AG04450 (cell line): ENCODE measurements around the gene BMP2. TPM values are rescaled to one million over a fixed set of nuclear protein-coding genes. Genes with fewer than 3 reads are reported as not detected.

Experiments used
- CTCF ChIA-PET: fragments of 300-600, 350-600 bp; formaldehyde crosslinking; extraction: SDS; loops from one replicate; lab custom pipeline; 2022; ENCODE audit warnings: antibody characterized with exemption, inconsistent platforms; lab: Charles Lee
- POLR2A ChIA-PET: fragments of 350-600 bp; formaldehyde crosslinking; extraction: SDS; loops from one replicate; lab custom pipeline; 2021; ENCODE audit warnings: antibody characterized with exemption, inconsistent platforms; lab: Yijun Ruan, JAX
- DNase-seq: peaks from one replicate; pipeline ENCODE4 v3.0.0-alpha.2; 2011; ENCODE audit warnings: low read depth, low spot score
- H3K27ac ChIP-seq: one replicate; pipeline ENCODE4 v1.5.1; 2012; ENCODE audit warnings: low read depth, low read length, control low read depth
- H3K27me3 ChIP-seq: one replicate; pipeline ENCODE4 v1.6.0; 2012; ENCODE audit warnings: low read length; ENCODE audit not compliant: control insufficient read depth, insufficient read depth
- H3K4me3 ChIP-seq: 2 replicates; pipeline ENCODE4 v1.5.1; 2011; ENCODE audit warnings: mild to moderate bottlenecking, low read depth, low read length, control low read depth
- H3K9me3 ChIP-seq: 2 replicates; pipeline ENCODE4 v1.5.1; 2012; ENCODE audit warnings: low read length; ENCODE audit not compliant: control insufficient read depth, insufficient read depth
- polyA plus RNA-seq: library from polyadenylated mRNA; depleted of rRNA; stranded (reverse); fragments of >200 nt; gene quantifications from 2 replicates; pipeline ENCODE4 v1.2.3, GENCODE V29; 2011
- TF ChIP-seq, protein P1 (sequence below): IDR thresholded peaks from 2 replicates; pipeline ENCODE4 v1.5.1; 2011; ENCODE audit warnings: low read depth, low read length, control low read depth, inconsistent platforms

Gene BMP2
- polyA plus RNA-seq, 1 experiment, result 1.6 TPM

DNA sequence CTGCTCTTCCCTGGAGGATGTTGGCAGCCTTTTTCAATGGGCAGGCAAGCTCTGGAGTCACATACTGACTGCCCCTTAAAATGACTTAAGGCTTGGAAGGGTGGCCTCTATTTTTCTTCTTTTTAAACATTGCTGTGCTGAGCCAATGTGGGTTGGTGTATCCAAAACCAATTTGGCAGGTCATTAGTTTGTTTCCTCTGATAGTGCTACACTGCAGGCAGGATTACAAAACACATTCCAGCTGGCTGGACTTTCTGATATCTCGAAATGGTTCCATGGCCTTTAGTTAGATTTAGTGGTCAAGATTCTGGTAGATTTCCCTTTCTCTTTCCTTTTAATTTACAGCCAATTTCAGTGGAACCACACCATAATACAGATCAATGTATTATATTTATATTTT, 28.1 kb upstream of the BMP2 start:
- H3K27ac ChIP-seq, result no peak overlapping the region
- ChIA-PET POLR2A (no interaction called here), CTCF (no interaction called here)
- no peak overlapping the region for H3K4me3 ChIP-seq
- no peaks in the 10 kb centered on the region for H3K27me3 ChIP-seq
- TF ChIP-seq, protein P1, sequence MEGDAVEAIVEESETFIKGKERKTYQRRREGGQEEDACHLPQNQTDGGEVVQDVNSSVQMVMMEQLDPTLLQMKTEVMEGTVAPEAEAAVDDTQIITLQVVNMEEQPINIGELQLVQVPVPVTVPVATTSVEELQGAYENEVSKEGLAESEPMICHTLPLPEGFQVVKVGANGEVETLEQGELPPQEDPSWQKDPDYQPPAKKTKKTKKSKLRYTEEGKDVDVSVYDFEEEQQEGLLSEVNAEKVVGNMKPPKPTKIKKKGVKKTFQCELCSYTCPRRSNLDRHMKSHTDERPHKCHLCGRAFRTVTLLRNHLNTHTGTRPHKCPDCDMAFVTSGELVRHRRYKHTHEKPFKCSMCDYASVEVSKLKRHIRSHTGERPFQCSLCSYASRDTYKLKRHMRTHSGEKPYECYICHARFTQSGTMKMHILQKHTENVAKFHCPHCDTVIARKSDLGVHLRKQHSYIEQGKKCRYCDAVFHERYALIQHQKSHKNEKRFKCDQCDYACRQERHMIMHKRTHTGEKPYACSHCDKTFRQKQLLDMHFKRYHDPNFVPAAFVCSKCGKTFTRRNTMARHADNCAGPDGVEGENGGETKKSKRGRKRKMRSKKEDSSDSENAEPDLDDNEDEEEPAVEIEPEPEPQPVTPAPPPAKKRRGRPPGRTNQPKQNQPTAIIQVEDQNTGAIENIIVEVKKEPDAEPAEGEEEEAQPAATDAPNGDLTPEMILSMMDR, result no peak
- no peaks in the 10 kb centered on the region for H3K9me3 ChIP-seq
- DNase-seq, result no peak

DNA sequence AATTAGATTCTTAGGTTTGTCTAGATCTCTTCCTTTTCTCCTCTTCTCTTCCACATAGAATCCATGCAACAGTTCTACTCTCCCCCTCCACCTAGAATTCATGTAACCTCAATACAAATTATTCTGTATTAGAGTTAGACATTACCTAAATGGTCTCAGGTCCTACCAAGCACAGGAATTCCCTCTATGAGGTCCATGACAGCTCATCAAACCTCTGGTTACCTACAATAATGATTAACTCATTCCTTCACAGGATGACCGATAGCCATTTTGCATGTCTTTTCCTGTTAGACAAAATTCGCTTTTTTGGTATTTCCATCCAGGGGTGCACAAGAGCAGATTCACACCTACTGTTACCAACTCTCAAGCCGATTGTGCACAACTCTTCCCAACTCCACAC, 27.4 kb upstream of the BMP2 start:
- TF ChIP-seq, protein P1, result no peak
- Histone ChIP-seq H3K4me3 (no peak overlapping the region), H3K27me3 (no peaks in the 10 kb centered on the region), H3K9me3 (no peaks in the 10 kb centered on the region), H3K27ac (no peak overlapping the region)
- DNase-seq, result no peak
- ChIA-PET POLR2A (no interaction called here), CTCF (no interaction called here)

DNA sequence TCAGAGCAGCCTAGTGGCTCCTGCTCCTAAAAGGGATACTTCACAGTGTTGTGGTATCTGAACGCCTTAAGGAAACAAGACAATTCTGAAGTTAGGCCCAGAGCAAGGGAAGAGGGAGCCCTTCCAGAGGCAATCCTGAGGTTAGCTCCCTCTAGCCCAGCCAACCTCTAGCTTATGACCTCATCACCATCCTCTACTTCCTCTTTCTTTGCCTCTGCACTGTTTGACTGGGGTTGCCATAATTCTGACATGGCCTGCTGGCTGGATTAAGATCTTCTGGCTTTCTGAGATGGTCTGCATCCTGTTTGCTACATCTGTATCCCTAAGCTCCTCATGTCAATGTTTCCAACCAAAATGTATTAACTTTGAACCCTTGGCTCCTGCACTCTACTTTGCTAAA, 23.3 kb upstream of the BMP2 start:
- CTCF ChIA-PET, result interaction anchor here (1.4 kb wide), 1 partner anchor 21 kb away, joined by 7 read pairs; no protein-coding TSS in a partner anchor
- POLR2A ChIA-PET, result no interaction called here
- no peak overlapping the region for H3K27ac ChIP-seq
- no peak for DNase-seq
- no peaks in the 10 kb centered on the region for H3K9me3 ChIP-seq
- no peak overlapping the region for H3K4me3 ChIP-seq
- no peaks in the 10 kb centered on the region for H3K27me3 ChIP-seq
- TF ChIP-seq, protein P1, result no peak

DNA sequence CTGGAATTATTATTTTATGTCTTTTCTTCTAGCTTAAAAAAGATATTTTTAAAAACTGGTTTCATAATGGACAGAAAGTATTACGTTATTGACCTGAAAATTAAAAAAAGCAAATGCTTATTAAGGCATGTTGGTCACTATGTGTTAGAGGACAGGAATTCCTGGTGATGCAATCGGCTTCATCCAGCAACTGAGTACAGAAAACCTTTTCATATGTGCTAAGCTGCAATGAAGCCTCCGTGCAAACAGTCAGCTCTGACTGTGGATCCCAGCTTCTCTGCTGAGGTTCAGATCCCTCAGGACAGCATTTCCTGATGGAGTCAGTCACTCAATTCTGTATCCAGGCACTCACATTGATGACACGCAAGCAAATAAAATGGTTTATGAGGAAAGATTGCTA, 22.7 kb upstream of the BMP2 start:
- H3K9me3 ChIP-seq, result no peaks in the 10 kb centered on the region
- H3K27me3 ChIP-seq, result no peaks in the 10 kb centered on the region
- no peak overlapping the region for H3K4me3 ChIP-seq
- no peak for DNase-seq
- ChIA-PET CTCF (interaction anchor here (1.4 kb wide), 1 partner anchor 21 kb away, joined by 7 read pairs; no protein-coding TSS in a partner anchor), POLR2A (no interaction called here)
- no peak overlapping the region for H3K27ac ChIP-seq
- TF ChIP-seq, protein P1, result no peak

DNA sequence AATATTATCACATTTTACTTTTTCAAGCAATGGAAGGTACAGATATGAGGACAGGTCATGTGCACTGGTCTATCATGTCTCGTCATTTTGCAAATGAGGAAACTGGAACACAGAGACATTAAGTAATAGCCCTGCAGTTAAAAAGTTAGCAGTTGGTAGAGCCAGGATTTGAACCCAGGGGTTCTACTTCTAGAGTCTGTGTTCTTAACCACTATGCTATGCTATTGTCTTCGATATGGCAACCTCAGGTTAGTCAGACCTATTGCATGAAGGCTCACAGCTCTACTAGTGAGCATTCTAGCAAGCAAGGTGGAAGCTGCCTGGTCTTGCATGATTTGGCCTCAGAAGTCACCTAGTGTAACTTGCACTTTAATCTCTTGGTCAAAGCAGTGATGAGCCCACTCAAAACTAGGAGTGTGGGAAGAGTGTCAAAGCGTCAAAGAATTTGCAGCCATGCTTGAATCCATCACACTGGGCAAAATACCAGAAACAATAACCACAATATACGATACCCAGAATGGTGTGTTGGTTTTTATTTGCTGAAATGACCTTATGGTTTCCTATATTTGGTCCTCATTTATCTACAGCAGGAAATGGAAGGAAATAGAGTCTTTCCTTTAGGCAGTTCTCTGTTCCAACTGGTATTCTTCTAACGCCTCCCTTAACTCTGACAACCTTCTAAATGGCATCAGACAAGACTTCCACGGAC, 20.4 kb upstream of the BMP2 start:
- no peak for DNase-seq

More for the DNA sequence above, 20.4 kb upstream of the BMP2 start:
- Histone ChIP-seq H3K4me3 (no peak overlapping the region), H3K9me3 (no peaks in the 10 kb centered on the region), H3K27me3 (no peaks in the 10 kb centered on the region), H3K27ac (no peak overlapping the region)
- ChIA-PET POLR2A (no interaction called here), CTCF (no interaction called here)
- TF ChIP-seq, protein P1, result no peak
